HepG2 (cell line): ENCODE measurements around the gene NFE2L2. TPM values are rescaled to one million over a fixed set of nuclear protein-coding genes. Genes with fewer than 3 reads are reported as not detected.
A peak's percentile ranks its signal among the peaks of the same experiment; 100 is the strongest.

ENCODE experiments used
- BCL6 ChIP-seq: IDR thresholded peaks from 2 replicates; pipeline ENCODE4 v1.6.1; 2016; ENCODE audit warnings: missing genetic modification reagents, missing compliant biosample characterization
- EP300 ChIP-seq, 3 experiments: sonication (generic) in 1 of 3; formaldehyde crosslinking in 1 of 3; IDR thresholded peaks; 2 replicates each; pipeline versions ENCODE4 v1.5.1 to v1.6.1; 2011 to 2020; ENCODE audit warnings: low read depth in 2 of 3, low read length in 2 of 3, borderline replicate concordance in 1 of 3, improper control_type of control experiment in 1 of 3, mild to moderate bottlenecking in 1 of 3, missing genetic modification reagents in 1 of 3, moderate library complexity in 1 of 3
- FUBP1 ChIP-seq: sonication (generic); formaldehyde crosslinking; IDR thresholded peaks from 2 replicates; pipeline ENCODE4 v1.5.1; 2020; ENCODE audit warnings: missing genetic modification reagents, mild to moderate bottlenecking, borderline replicate concordance
- HES4 ChIP-seq: sonication (generic); formaldehyde crosslinking; IDR thresholded peaks from 2 replicates; pipeline ENCODE4 v1.9.0; 2021; ENCODE audit warnings: mild to moderate bottlenecking, missing genetic modification reagents, borderline replicate concordance
- IRF1 ChIP-seq: sonication (generic); formaldehyde crosslinking; IDR thresholded peaks from 2 replicates; pipeline ENCODE4 v1.4.0; 2020; ENCODE audit warnings: low read depth, mild to moderate bottlenecking, missing genetic modification reagents
- ISX ChIP-seq: sonication (generic); formaldehyde crosslinking; conservative IDR thresholded peaks from 2 replicates; pipeline ENCODE4 v1.5.0; 2020; ENCODE audit warnings: missing genetic modification reagents
- NCOA1 ChIP-seq: sonication (generic); formaldehyde crosslinking; IDR thresholded peaks from 2 replicates; pipeline ENCODE4 v1.9.0; 2021; ENCODE audit warnings: missing genetic modification reagents
- PREB ChIP-seq: sonication (generic); formaldehyde crosslinking; IDR thresholded peaks from 2 replicates; pipeline ENCODE4 v1.4.0; 2020; ENCODE audit warnings: missing genetic modification reagents
- SIX1 ChIP-seq: sonication (generic); formaldehyde crosslinking; IDR thresholded peaks from 2 replicates; pipeline ENCODE4 v1.4.0; 2020; ENCODE audit warnings: missing genetic modification reagents, borderline replicate concordance
- SMAD9 ChIP-seq: sonication (generic); formaldehyde crosslinking; IDR thresholded peaks from 2 replicates; pipeline ENCODE4 v1.5.1; 2020; ENCODE audit warnings: mild to moderate bottlenecking, missing genetic modification reagents
- XBP1 ChIP-seq: sonication (generic); formaldehyde crosslinking; IDR thresholded peaks from 2 replicates; pipeline ENCODE4 v1.5.0; 2020; ENCODE audit warnings: missing genetic modification reagents
- ZFX ChIP-seq: sonication (generic); formaldehyde crosslinking; IDR thresholded peaks from 2 replicates; pipeline ENCODE4 v1.4.0; 2020; ENCODE audit warnings: mild to moderate bottlenecking, low read depth, missing genetic modification reagents, moderate library complexity
- ZNF20 ChIP-seq: sonication (generic); formaldehyde crosslinking; IDR thresholded peaks from 2 replicates; pipeline ENCODE4 v1.4.0; 2020; ENCODE audit warnings: mild to moderate bottlenecking, moderate library complexity, missing genetic modification reagents
- ZNF430 ChIP-seq: sonication (generic); formaldehyde crosslinking; IDR thresholded peaks from 2 replicates; pipeline ENCODE4 v1.9.0; 2021; ENCODE audit warnings: mild to moderate bottlenecking, missing genetic modification reagents
- ZNF567 ChIP-seq: sonication (generic); formaldehyde crosslinking; IDR thresholded peaks from 2 replicates; pipeline ENCODE4 v1.8.1; 2023; ENCODE audit warnings: mild to moderate bottlenecking, missing genetic modification reagents, borderline replicate concordance
- ZNF572 ChIP-seq: sonication (generic); formaldehyde crosslinking; IDR thresholded peaks from 2 replicates; pipeline ENCODE4 v1.5.1; 2020; ENCODE audit warnings: mild to moderate bottlenecking, missing genetic modification reagents
- ZNF574 ChIP-seq: sonication (generic); formaldehyde crosslinking; IDR thresholded peaks from 2 replicates; pipeline ENCODE4 v1.4.0; 2020; ENCODE audit warnings: missing genetic modification reagents
- ZNF709 ChIP-seq: sonication (generic); formaldehyde crosslinking; IDR thresholded peaks from 2 replicates; pipeline ENCODE4 v1.5.0; 2020; ENCODE audit warnings: mild to moderate bottlenecking, missing genetic modification reagents
- ZNF766 ChIP-seq: sonication (generic); formaldehyde crosslinking; IDR thresholded peaks from 2 replicates; pipeline ENCODE4 v1.5.0; 2020; ENCODE audit warnings: missing genetic modification reagents, borderline replicate concordance
- polyA plus RNA-seq, 8 experiments: library from polyadenylated mRNA; depleted of rRNA in 3 of 8; stranded (reverse) in 7 of 8; unstranded in 1 of 8; fragments of >200 nt; fragmentation: Illumina TruSeq in 4 of 8; extraction: Trizol in 4 of 8; gene quantifications; 2 replicates each; pipeline versions ENCODE4 v1.2.1 to v1.2.3, GENCODE V29; 2011 to 2016; ENCODE audit warnings: low read depth in 4 of 8, missing spikeins in 1 of 8, mixed read lengths in 1 of 8; ENCODE audit not compliant: insufficient read depth in 1 of 8
- total RNA-seq, 5 experiments: library from RNA; depleted of rRNA; stranded (reverse); fragments of >200 nt; fragmentation: Illumina TruSeq; extraction: Trizol; gene quantifications; 2 replicates each; pipeline ENCODE4 v1.2.3, GENCODE V29; 2016; ENCODE audit warnings: low read depth in 1 of 5
- TF ChIP-seq, protein P1 (sequence below): sonication (generic); IDR thresholded peaks from 2 replicates; pipeline ENCODE4 v1.6.1; 2016; ENCODE audit warnings: low read depth, borderline replicate concordance

NFE2L2 gene
- total and polyA plus RNA-seq, 2 of the 13 experiments (the other 11 are each of a cell fraction or from before 2014, with no cell fraction given) = 84.6 to 215 TPM

GRCh38 chr2:177264693-177265587 lies at the start of gene NFE2L2 (continued):
- TF ChIP-seq PREB (0 out of 2 replicates have a peak, but pooled peaks have one; percentile 38), ZNF567 (CRISPR knock-in tag) (no peak; the same call in 1 of the 2 replicates), XBP1 (CRISPR knock-in tag) (no peak), FUBP1 (0 out of 2 replicates have a peak, but pooled peaks have one; percentile 25), SIX1 (no peak; the same call in none of the 2 replicates), BCL6 (peak; percentile 80), ISX (no peak; the same call in 1 of the 2 replicates), ZNF766 (CRISPR knock-in tag) (peak; percentile 90), IRF1 (no peak), ZNF709 (CRISPR knock-in tag) (peak; percentile 95), ZNF430 (peak; percentile 97), EP300 (IDR thresholded peaks at IDR 0.05; ENCODE audit: low read depth in 2 of 2, low read length in 2 of 2) (peak in 1 of 2 experiments; percentile 94; a peak in 3 of 4 replicates), EP300 (CRISPR knock-in tag; IDR thresholded peaks at IDR 0.05; ENCODE audit: borderline replicate concordance) (peak; percentile 97), HES4 (CRISPR knock-in tag) (no peak), ZNF20 (peak; percentile 96), SMAD9 (CRISPR knock-in tag) (no peak; the same call in 1 of the 2 replicates), NCOA1 (CRISPR knock-in tag) (peak; percentile 94), ZNF572 (CRISPR knock-in tag) (0 out of 2 replicates have a peak, but pooled peaks have one; percentile 55), ZFX (CRISPR knock-in tag) (peak; percentile 77), ZNF574 (CRISPR knock-in tag) (peak; percentile 76)
- TF ChIP-seq, protein P1, sequence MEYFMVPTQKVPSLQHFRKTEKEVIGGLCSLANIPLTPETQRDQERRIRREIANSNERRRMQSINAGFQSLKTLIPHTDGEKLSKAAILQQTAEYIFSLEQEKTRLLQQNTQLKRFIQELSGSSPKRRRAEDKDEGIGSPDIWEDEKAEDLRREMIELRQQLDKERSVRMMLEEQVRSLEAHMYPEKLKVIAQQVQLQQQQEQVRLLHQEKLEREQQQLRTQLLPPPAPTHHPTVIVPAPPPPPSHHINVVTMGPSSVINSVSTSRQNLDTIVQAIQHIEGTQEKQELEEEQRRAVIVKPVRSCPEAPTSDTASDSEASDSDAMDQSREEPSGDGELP = peak; percentile 98
